ENCODE measurements around the gene USP21.

Gene USP21

DNA sequence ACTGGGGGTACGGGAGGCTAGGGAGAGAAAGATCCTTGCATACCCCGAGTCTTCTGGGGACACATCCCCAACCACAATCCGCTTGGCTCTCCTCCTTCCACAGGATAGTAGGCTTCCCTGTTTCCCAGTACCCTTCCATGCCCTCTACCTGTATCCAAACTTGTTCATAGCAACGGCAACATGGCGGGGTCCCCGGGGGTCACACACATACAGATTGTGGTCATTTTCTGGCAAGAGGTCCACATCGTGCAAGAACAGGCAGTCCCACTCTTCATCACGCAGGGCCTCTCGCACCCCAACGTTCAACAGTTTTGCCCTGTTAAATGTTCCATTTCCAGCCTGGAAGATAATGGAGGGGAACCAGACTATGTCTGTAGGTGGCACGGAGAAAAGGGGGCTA, 14.4 kb downstream of the USP21 start:
- Histone ChIP-seq H3K9me3 (ENCODE audit: control insufficient read depth, insufficient read depth, low read length) (no peaks in the 10 kb centered on the region), H3K27ac (ENCODE audit: low read depth, low read length) (no peak overlapping the region), H3K36me3 (ENCODE audit: control insufficient read depth, insufficient read depth, low read length) (peaks cover 64% of the 10 kb centered on the region), H3K27me3 (ENCODE audit: control insufficient read depth, insufficient read depth, low read length) (no peaks in the 10 kb centered on the region), H3K9ac (ENCODE audit: low read depth, low read length) (no peak overlapping the region), H3K4me3 (ENCODE audit: low read depth, low read length) (no peak overlapping the region), H3K4me1 (ENCODE audit: control insufficient read depth, insufficient read depth, low read length) (peaks cover 9% of the 10 kb centered on the region; the same call in 1 of the 2 replicates)

DNA sequence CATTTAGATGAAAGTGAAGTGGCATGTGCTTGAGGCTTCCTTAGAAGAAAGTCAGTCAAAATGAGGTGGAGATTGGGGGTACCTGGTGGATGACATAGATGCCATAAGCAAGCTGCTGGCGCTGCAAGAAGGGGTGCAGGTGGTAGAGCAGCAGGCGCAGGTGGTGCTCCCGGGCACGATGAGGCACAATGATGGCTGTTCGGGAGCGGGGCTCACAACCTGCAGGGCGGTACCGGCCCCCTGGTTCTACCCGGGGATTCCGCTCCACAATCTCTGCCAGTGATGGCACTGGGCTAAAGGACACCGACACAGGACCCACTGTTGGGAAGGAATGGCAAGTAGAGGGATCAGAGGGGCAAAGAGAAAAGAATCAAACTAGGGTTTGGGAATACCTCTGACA, 15.6 kb downstream of the USP21 start:
- H3K4me1 ChIP-seq (ENCODE audit: control insufficient read depth, insufficient read depth, low read length), result peaks cover 9% of the 10 kb centered on the region; the same call in 1 of the 2 replicates

DNA sequence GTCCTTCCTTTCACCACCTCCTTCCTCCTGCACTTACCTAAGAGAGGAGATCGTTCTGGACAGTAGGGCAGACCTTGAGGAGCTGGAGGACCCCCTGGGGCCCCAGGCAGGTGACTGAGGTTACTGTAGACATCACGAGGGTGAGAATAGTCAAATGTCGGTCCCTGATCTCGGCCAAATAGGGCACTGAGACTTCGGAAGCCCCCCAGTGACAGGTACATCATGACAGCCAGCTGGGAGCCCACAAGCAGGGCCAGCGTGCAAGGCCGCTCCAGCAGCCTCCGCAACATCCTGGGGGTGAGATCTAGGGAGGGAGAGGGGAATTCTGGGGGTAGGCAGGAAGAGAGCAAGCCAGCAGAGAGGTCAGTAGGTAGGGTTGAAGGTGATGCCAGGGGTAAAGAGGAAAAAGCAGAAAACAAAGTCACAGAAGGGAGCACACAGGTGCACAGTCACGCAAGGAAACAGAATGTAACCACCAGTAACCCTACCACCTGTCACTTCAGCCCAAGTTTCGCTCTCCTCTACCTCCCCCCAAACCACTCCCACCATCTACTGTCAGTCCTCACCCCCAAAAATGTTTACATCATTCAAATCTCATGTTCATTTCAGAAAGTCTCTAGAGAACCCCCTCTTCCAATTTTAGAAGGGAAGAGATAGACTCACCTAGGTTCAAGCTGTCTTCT, 16.6 kb downstream of the USP21 start:
- Histone ChIP-seq H3K27me3 (ENCODE audit: control insufficient read depth, insufficient read depth, low read length) (no peaks in the 10 kb centered on the region), H3K9me3 (ENCODE audit: control insufficient read depth, insufficient read depth, low read length) (no peaks in the 10 kb centered on the region), H3K4me3 (ENCODE audit: low read depth, low read length) (peak overlapping the region; percentile 90; the same call in 1 of the 2 replicates), H3K36me3 (ENCODE audit: control insufficient read depth, insufficient read depth, low read length) (peaks cover 46% of the 10 kb centered on the region), H3K4me1 (ENCODE audit: control insufficient read depth, insufficient read depth, low read length) (peaks cover 9% of the 10 kb centered on the region; the same call in 1 of the 2 replicates), H3K9ac (ENCODE audit: low read depth, low read length) (no peak overlapping the region), H3K27ac (ENCODE audit: low read depth, low read length) (no peak overlapping the region)

More for the DNA sequence above, 15.6 kb downstream of the USP21 start:
- no peak overlapping the region for H3K27ac ChIP-seq (ENCODE audit: low read depth, low read length)
- no peak overlapping the region for H3K4me3 ChIP-seq (ENCODE audit: low read depth, low read length)
- no peaks in the 10 kb centered on the region for H3K27me3 ChIP-seq (ENCODE audit: control insufficient read depth, insufficient read depth, low read length)
- no peaks in the 10 kb centered on the region for H3K9me3 ChIP-seq (ENCODE audit: control insufficient read depth, insufficient read depth, low read length)
- H3K36me3 ChIP-seq (ENCODE audit: control insufficient read depth, insufficient read depth, low read length), result peaks cover 53% of the 10 kb centered on the region
- H3K9ac ChIP-seq (ENCODE audit: low read depth, low read length), result no peak overlapping the region

GRCh38 chr1:161176468-161177111, 17.3 kb downstream of the USP21 start:
- H3K4me3 ChIP-seq (ENCODE audit: low read depth, low read length), result peak overlapping the region; percentile 90
- no peaks in the 10 kb centered on the region for H3K9me3 ChIP-seq (ENCODE audit: control insufficient read depth, insufficient read depth, low read length)
- peaks cover 9% of the 10 kb centered on the region; the same call in 1 of the 2 replicates for H3K4me1 ChIP-seq (ENCODE audit: control insufficient read depth, insufficient read depth, low read length)
- peak overlapping the region; percentile 83; the same call in 1 of the 2 replicates for H3K9ac ChIP-seq (ENCODE audit: low read depth, low read length)
- no peaks in the 10 kb centered on the region for H3K27me3 ChIP-seq (ENCODE audit: control insufficient read depth, insufficient read depth, low read length)
- H3K27ac ChIP-seq (ENCODE audit: low read depth, low read length), result peak overlapping the region; percentile 81
- H3K36me3 ChIP-seq (ENCODE audit: control insufficient read depth, insufficient read depth, low read length), result peaks cover 39% of the 10 kb centered on the region

- peak within 1 kb of the TSS; percentile 81 for H3K27ac ChIP-seq (ENCODE audit: low read depth, low read length)
- peaks cover 32% of the 10 kb centered on the region for H3K36me3 ChIP-seq (ENCODE audit: control insufficient read depth, insufficient read depth, low read length)
- H3K9me3 ChIP-seq (ENCODE audit: control insufficient read depth, insufficient read depth, low read length), result no peaks in the 10 kb centered on the region
- H3K27me3 ChIP-seq (ENCODE audit: control insufficient read depth, insufficient read depth, low read length), result no peaks in the 10 kb centered on the region
- H3K9ac ChIP-seq (ENCODE audit: low read depth, low read length), result peak within 1 kb of the TSS; percentile 83
- peak within 1 kb of the TSS; percentile 90 for H3K4me3 ChIP-seq (ENCODE audit: low read depth, low read length)
- H3K4me1 ChIP-seq (ENCODE audit: control insufficient read depth, insufficient read depth, low read length), result peaks cover 9% of the 10 kb centered on the region; the same call in 1 of the 2 replicates
These were observed 18.0 kb downstream of the USP21 start, which contains the start of gene B4GALT3 for GRCh38 chr1:161177112-161177935. B4GALT3 (minus strand) TSS chr1:161177507; CDS start chr1:161176060, 1,447 bp downstream.

DNA sequence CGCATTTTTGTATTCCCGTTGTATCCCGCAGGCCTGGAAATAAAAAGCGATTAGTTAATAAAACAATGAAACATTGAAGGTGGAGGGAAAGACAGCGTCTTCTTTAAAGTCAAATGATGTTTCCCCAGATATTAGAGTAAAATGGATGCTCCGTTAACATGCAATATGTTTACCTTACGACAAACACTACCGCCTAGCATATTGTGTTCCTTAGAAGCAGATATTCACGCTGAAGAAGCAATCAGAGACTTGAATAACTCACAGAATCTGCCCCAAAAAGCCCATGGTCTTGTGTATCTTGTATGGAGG, 18.6 kb downstream of the USP21 start:
- no peak overlapping the region for H3K9ac ChIP-seq (ENCODE audit: low read depth, low read length)
- peak overlapping the region; percentile 81 for H3K27ac ChIP-seq (ENCODE audit: low read depth, low read length)
- no peaks in the 10 kb centered on the region for H3K27me3 ChIP-seq (ENCODE audit: control insufficient read depth, insufficient read depth, low read length)
- H3K4me3 ChIP-seq (ENCODE audit: low read depth, low read length), result peak overlapping the region; percentile 90
- H3K4me1 ChIP-seq (ENCODE audit: control insufficient read depth, insufficient read depth, low read length), result peaks cover 9% of the 10 kb centered on the region; the same call in 1 of the 2 replicates
- H3K36me3 ChIP-seq (ENCODE audit: control insufficient read depth, insufficient read depth, low read length), result peaks cover 26% of the 10 kb centered on the region
- H3K9me3 ChIP-seq (ENCODE audit: control insufficient read depth, insufficient read depth, low read length), result no peaks in the 10 kb centered on the region

- Histone ChIP-seq H3K27ac (ENCODE audit: low read depth, low read length) (no peak overlapping the region), H3K9me3 (ENCODE audit: control insufficient read depth, insufficient read depth, low read length) (no peaks in the 10 kb centered on the region), H3K9ac (ENCODE audit: low read depth, low read length) (no peak overlapping the region), H3K4me3 (ENCODE audit: low read depth, low read length) (no peak overlapping the region), H3K27me3 (ENCODE audit: control insufficient read depth, insufficient read depth, low read length) (no peaks in the 10 kb centered on the region), H3K36me3 (ENCODE audit: control insufficient read depth, insufficient read depth, low read length) (peaks cover 11% of the 10 kb centered on the region), H3K4me1 (ENCODE audit: control insufficient read depth, insufficient read depth, low read length) (peaks cover 9% of the 10 kb centered on the region; the same call in 1 of the 2 replicates)
These were observed 20.4 kb downstream of the USP21 start for GRCh38 chr1:161179698-161180097.

- Histone ChIP-seq H3K4me1 (ENCODE audit: control insufficient read depth, insufficient read depth, low read length) (peaks cover 9% of the 10 kb centered on the region; the same call in 1 of the 2 replicates), H3K27me3 (ENCODE audit: control insufficient read depth, insufficient read depth, low read length) (no peaks in the 10 kb centered on the region), H3K27ac (ENCODE audit: low read depth, low read length) (no peak overlapping the region), H3K4me3 (ENCODE audit: low read depth, low read length) (no peak overlapping the region), H3K9me3 (ENCODE audit: control insufficient read depth, insufficient read depth, low read length) (no peaks in the 10 kb centered on the region), H3K36me3 (ENCODE audit: control insufficient read depth, insufficient read depth, low read length) (peaks cover 1% of the 10 kb centered on the region; the same call in 1 of the 2 replicates), H3K9ac (ENCODE audit: low read depth, low read length) (no peak overlapping the region)
These were observed 21.3 kb downstream of the USP21 start for GRCh38 chr1:161180639-161181038.

DNA sequence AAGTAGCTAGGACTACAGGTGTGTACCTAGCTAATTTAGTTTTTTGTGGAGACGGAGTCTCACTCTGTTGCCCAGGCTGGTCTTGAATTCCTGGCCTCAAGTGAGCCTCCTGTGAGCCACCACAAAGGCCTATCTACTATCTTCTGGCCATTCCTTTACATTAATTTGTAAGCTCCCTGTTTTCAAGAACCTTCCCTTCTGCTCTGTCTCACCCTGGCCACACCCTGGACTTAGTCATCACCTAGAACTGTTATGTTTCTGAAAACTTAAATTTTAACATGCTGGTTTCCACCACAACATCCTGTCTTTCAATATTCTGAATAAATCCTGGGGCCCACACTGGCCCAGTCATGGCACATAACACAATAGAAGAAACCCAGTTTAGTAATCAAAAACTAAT, 22.9 kb downstream of the USP21 start:
- Histone ChIP-seq H3K9ac (ENCODE audit: low read depth, low read length) (no peak overlapping the region), H3K27ac (ENCODE audit: low read depth, low read length) (no peak overlapping the region), H3K4me1 (ENCODE audit: control insufficient read depth, insufficient read depth, low read length) (peaks cover 9% of the 10 kb centered on the region; the same call in 1 of the 2 replicates), H3K4me3 (ENCODE audit: low read depth, low read length) (no peak overlapping the region), H3K9me3 (ENCODE audit: control insufficient read depth, insufficient read depth, low read length) (no peaks in the 10 kb centered on the region), H3K27me3 (ENCODE audit: control insufficient read depth, insufficient read depth, low read length) (no peaks in the 10 kb centered on the region), H3K36me3 (ENCODE audit: control insufficient read depth, insufficient read depth, low read length) (no peaks in the 10 kb centered on the region)

DNA sequence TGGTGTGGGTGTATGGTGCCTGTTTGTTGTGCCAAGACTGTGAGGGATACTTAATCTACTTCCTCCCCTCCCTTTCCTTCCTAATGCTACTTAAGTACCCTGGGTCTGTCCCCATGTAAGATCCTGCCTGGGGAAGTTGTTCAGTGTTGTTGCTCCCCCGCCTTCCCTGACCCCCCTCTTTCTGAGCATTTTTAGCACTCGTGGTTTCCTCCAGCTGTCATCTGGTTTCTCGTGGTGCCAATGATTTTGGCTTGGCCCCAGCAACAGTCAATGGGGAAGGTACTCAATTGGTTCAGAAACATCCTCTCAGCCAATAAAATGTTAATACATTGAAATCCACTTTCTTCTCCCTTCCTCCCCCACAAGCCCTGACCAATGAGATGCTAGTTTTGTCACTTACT, 26.0 kb downstream of the USP21 start:
- no peaks in the 10 kb centered on the region for H3K4me1 ChIP-seq (ENCODE audit: control insufficient read depth, insufficient read depth, low read length)
- no peak overlapping the region for H3K27ac ChIP-seq (ENCODE audit: low read depth, low read length)
- no peaks in the 10 kb centered on the region for H3K27me3 ChIP-seq (ENCODE audit: control insufficient read depth, insufficient read depth, low read length)
- no peak overlapping the region for H3K4me3 ChIP-seq (ENCODE audit: low read depth, low read length)
- H3K9ac ChIP-seq (ENCODE audit: low read depth, low read length), result no peak overlapping the region
- H3K36me3 ChIP-seq (ENCODE audit: control insufficient read depth, insufficient read depth, low read length), result no peaks in the 10 kb centered on the region
- H3K9me3 ChIP-seq (ENCODE audit: control insufficient read depth, insufficient read depth, low read length), result no peaks in the 10 kb centered on the region
